Mammary epithelial cell (primary cell): Measurements from ENCODE around the gene BSN.

Experiments
- EZH2 ChIP-seq: IDR thresholded peaks from 2 replicates; pipeline ENCODE4 v1.6.1; 2012; ENCODE audit warnings: low read length, inconsistent platforms, borderline replicate concordance
- TF ChIP-seq, protein P1 (sequence below), 2 donors: IDR thresholded peaks in 1 of 2; conservative IDR thresholded peaks in 1 of 2; 2 replicates each; pipeline ENCODE4 v1.5.1; 2011 to 2012; ENCODE audit warnings: inconsistent platforms in 2 of 2, low read length in 2 of 2, mild to moderate bottlenecking in 2 of 2, control low read depth in 1 of 2, low read depth in 1 of 2; ENCODE audit not compliant: insufficient read depth in 1 of 2; ENCODE audit errors: extremely low read depth in 1 of 2

DNA sequence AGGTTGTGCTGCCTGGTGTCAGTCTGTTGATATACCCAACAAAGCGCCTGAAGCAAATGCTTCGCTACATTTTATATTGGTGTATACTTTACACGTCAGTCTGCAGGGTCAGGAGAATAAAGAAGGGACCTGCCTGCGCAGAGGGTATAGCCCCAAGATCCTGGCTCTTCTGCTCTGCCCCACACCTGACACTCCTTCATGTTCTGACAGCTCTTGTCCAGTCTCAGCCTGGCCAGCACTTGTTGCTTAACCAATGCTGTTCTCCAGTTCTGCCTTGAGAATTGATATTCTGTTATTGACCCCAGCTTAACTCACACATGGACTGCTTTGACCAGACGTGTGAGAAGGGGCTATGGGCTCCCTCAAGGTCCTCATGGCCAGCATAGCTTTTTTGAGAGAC lies 35.8 kb upstream of the BSN start:
- TF ChIP-seq EZH2, result no peak
- TF ChIP-seq, protein P1, sequence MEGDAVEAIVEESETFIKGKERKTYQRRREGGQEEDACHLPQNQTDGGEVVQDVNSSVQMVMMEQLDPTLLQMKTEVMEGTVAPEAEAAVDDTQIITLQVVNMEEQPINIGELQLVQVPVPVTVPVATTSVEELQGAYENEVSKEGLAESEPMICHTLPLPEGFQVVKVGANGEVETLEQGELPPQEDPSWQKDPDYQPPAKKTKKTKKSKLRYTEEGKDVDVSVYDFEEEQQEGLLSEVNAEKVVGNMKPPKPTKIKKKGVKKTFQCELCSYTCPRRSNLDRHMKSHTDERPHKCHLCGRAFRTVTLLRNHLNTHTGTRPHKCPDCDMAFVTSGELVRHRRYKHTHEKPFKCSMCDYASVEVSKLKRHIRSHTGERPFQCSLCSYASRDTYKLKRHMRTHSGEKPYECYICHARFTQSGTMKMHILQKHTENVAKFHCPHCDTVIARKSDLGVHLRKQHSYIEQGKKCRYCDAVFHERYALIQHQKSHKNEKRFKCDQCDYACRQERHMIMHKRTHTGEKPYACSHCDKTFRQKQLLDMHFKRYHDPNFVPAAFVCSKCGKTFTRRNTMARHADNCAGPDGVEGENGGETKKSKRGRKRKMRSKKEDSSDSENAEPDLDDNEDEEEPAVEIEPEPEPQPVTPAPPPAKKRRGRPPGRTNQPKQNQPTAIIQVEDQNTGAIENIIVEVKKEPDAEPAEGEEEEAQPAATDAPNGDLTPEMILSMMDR (conservative IDR thresholded peaks at IDR 0.05 in 1 of 2, IDR thresholded peaks at IDR 0.05 in 1 of 2; ENCODE audit: extremely low read depth in 1 of 2, insufficient read depth in 1 of 2, low read depth in 1 of 2, low read length in 2 of 2), result no peak
